Transverse colon (tissue), 4 donors: ENCODE data around the gene SMYD1.

Source experiments
- CTCF ChIP-seq, 5 experiments: fragments of 200-600 bp in 3 of 5; fragments of 450-650 bp in 2 of 5; sonication (generic) in 3 of 5; IDR thresholded peaks; 1 replicate in 2 of 5; 2 replicates in 3 of 5; pipeline ENCODE4 v1.5.1; 2016 to 2017; ENCODE audit warnings: antibody characterized with exemption in 5 of 5, inconsistent platforms in 3 of 5, mild to moderate bottlenecking in 2 of 5, moderate library complexity in 1 of 5
- EP300 ChIP-seq: sonication (generic); formaldehyde crosslinking; IDR thresholded peaks from one replicate; pipeline ENCODE4 v1.6.1; 2017; ENCODE audit warnings: antibody characterized with exemption, low read depth
- POLR2A ChIP-seq: fragments of 450-650 bp; IDR thresholded peaks from one replicate; pipeline ENCODE4 v1.6.1; 2016; ENCODE audit warnings: antibody characterized with exemption, mild to moderate bottlenecking, moderate library complexity
- POLR2AphosphoS5 ChIP-seq, 3 donors: sonication (generic); formaldehyde crosslinking; IDR thresholded peaks; one replicate each; pipeline ENCODE4 v1.6.1; 2016; ENCODE audit warnings: antibody characterized with exemption in 3 of 3

- no peak for TF ChIP-seq CTCF (IDR thresholded peaks at IDR 0.05)
- TF ChIP-seq POLR2A, result no peak
- TF ChIP-seq EP300, result no peak
- no peak for TF ChIP-seq POLR2AphosphoS5 (IDR thresholded peaks at IDR 0.05)
These were observed 27.4 kb downstream of the SMYD1 start for GRCh38 chr2:88095022-88095421.
